PC-3 (cell line): ENCODE data around the gene DLG2. TPM values are rescaled to one million over a fixed set of nuclear protein-coding genes. Genes with fewer than 3 reads are reported as not detected.

ENCODE experiments used
- ATAC-seq: fragments of 200-7000 bp; cut with Tn5 transposase; 2 replicates; pipeline ENCODE4 v1.9.1; 2020; ENCODE audit warnings: mild to moderate bottlenecking, moderate library complexity
- BruUV-seq: library from RNA; stranded (reverse); fragments of 400-500 nt; replicated peaks from 2 replicates; lab custom pipeline; 2021; lab: Mats Ljungman, UMichigan
- CTCF ChIA-PET: fragments of 300-600 bp; sonication (Branson Sonifier 250); formaldehyde crosslinking; loops from one replicate; lab custom pipeline; 2022; ENCODE audit warnings: antibody characterized with exemption; lab: Charles Lee
- POLR2A ChIA-PET: fragments of 300-600 bp; sonication (Branson Sonifier 250); formaldehyde crosslinking; loops from one replicate; lab custom pipeline; 2022; ENCODE audit warnings: antibody characterized with exemption; ENCODE audit not compliant: unreplicated experiment; lab: Charles Lee
- DNase-seq: peaks from one replicate; pipeline ENCODE4 v3.0.0-alpha.2; 2015
- H2AFZ ChIP-seq: fragments of 300-600 bp; sonication (generic); 2 replicates; pipeline ENCODE4 v1.6.0; 2016; ENCODE audit warnings: antibody characterized with exemption, low read length
- H3F3A ChIP-seq: fragments of 300-600 bp; sonication (generic); one replicate; pipeline ENCODE4 v1.6.0; 2017; ENCODE audit warnings: antibody characterized with exemption, low read length, control low read depth, mild to moderate bottlenecking; ENCODE audit not compliant: unreplicated experiment
- H3K27ac ChIP-seq: fragments of 300-600 bp; sonication (generic); 2 replicates; pipeline ENCODE4 v1.5.1; 2016; ENCODE audit warnings: mild to moderate bottlenecking, low read length
- H3K27me3 ChIP-seq: fragments of 300-600 bp; sonication (generic); 2 replicates; pipeline ENCODE4 v1.6.1; 2016; ENCODE audit warnings: low read length, mixed read lengths
- H3K36me3 ChIP-seq: fragments of 300-600 bp; sonication (generic); 2 replicates; pipeline ENCODE4 v1.6.1; 2016; ENCODE audit warnings: low read depth, mixed run types, low read length, mixed read lengths
- H3K4me1 ChIP-seq: fragments of 300-600 bp; sonication (generic); 2 replicates; pipeline ENCODE4 v1.5.1; 2016; ENCODE audit warnings: low read length; ENCODE audit not compliant: insufficient read depth
- H3K4me2 ChIP-seq: fragments of 300-600 bp; sonication (generic); 2 replicates; pipeline ENCODE4 v1.6.0; 2016; ENCODE audit warnings: low read length
- H3K4me3 ChIP-seq: fragments of 300-600 bp; sonication (generic); 2 replicates; pipeline ENCODE4 v1.5.1; 2016; ENCODE audit warnings: mild to moderate bottlenecking, low read length, mixed read lengths
- H3K79me2 ChIP-seq: fragments of 300-600 bp; sonication (generic); 2 replicates; pipeline ENCODE4 v1.6.1; 2017; ENCODE audit warnings: low read length, mixed read lengths
- H3K9ac ChIP-seq: fragments of 300-600 bp; sonication (generic); 2 replicates; pipeline ENCODE4 v1.6.0; 2016; ENCODE audit warnings: mild to moderate bottlenecking, low read length
- H3K9me2 ChIP-seq: fragments of 300-600 bp; sonication (generic); replicated peaks from 2 replicates; pipeline ENCODE4 v1.6.1; 2016; ENCODE audit warnings: mixed run types, low read length, mixed read lengths
- H3K9me3 ChIP-seq: fragments of 300-600 bp; sonication (generic); 2 replicates; pipeline ENCODE4 v1.6.1; 2016; ENCODE audit warnings: low read length, mixed read lengths
- H4K20me1 ChIP-seq: fragments of 300-600 bp; sonication (generic); 2 replicates; pipeline ENCODE4 v1.6.1; 2016; ENCODE audit warnings: low read length, mixed read lengths
- EZH2 ChIP-seq: fragments of 300-600 bp; sonication (generic); IDR thresholded peaks from one replicate; pipeline ENCODE4 v1.6.1; 2017; ENCODE audit warnings: antibody characterized with exemption, mild to moderate bottlenecking, low read length; ENCODE audit not compliant: unreplicated experiment
- EZH2phosphoT487 ChIP-seq: fragments of 300-600 bp; sonication (generic); IDR thresholded peaks from 2 replicates; pipeline ENCODE4 v1.6.1; 2018; ENCODE audit warnings: mild to moderate bottlenecking, antibody characterized with exemption, low read length, borderline replicate concordance
- intact Hi-C: fragments of 100-400 bp; cut with micrococcal nuclease; formaldehyde crosslinking; loops from 2 replicates; pipeline ENCODE4 v1.9.0; 2023
- total RNA-seq: library from RNA; depleted of rRNA; stranded (reverse); fragments of >200 nt; gene quantifications from 2 replicates; pipeline ENCODE4 v1.2.3, GENCODE V29; 2014
- TF ChIP-seq, protein P1 (sequence below): fragments of 300-600 bp; sonication (generic); conservative IDR thresholded peaks from 2 replicates; pipeline ENCODE4 v1.5.1; 2017; ENCODE audit warnings: antibody characterized with exemption, low read depth, mild to moderate bottlenecking, low read length

Gene DLG2
- total RNA-seq, 1 experiment from 2014 or later: 0.58 TPM

DNA sequence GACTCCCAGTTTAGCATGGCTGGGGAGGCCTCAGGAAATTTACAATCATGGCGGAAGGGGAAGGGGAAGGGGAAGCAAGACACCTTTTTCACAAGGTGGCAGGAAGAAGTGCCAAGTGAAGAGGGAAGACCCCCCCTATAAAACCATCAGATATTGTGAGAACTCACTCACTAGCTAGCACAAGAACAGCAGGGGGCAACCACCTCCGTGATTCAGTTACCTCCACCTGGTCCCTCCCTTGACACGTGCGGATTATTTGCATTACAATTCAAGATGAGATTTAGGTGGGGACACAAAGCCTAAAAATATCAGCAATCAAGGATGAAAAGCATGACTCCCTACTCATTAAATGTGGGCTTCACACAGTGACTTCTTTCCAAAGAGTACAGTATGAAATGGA is 2186.0 kb downstream of the DLG2 start:
- ATAC-seq: no peak
- CTCF ChIA-PET: no interaction called here

GRCh38 chr11:83438438-83438837 is 2188.7 kb downstream of the DLG2 start:
- CTCF ChIA-PET: no interaction called here
- H3K79me2 ChIP-seq: no peaks in the 10 kb centered on the region
- TF ChIP-seq, protein P1, sequence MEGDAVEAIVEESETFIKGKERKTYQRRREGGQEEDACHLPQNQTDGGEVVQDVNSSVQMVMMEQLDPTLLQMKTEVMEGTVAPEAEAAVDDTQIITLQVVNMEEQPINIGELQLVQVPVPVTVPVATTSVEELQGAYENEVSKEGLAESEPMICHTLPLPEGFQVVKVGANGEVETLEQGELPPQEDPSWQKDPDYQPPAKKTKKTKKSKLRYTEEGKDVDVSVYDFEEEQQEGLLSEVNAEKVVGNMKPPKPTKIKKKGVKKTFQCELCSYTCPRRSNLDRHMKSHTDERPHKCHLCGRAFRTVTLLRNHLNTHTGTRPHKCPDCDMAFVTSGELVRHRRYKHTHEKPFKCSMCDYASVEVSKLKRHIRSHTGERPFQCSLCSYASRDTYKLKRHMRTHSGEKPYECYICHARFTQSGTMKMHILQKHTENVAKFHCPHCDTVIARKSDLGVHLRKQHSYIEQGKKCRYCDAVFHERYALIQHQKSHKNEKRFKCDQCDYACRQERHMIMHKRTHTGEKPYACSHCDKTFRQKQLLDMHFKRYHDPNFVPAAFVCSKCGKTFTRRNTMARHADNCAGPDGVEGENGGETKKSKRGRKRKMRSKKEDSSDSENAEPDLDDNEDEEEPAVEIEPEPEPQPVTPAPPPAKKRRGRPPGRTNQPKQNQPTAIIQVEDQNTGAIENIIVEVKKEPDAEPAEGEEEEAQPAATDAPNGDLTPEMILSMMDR: no peak
- no peak for TF ChIP-seq EZH2
- TF ChIP-seq EZH2phosphoT487: no peak
- no peak for ATAC-seq
- no peaks in the 10 kb centered on the region for H3K36me3 ChIP-seq
- H3K27ac ChIP-seq: no peak overlapping the region
- intact Hi-C loops: no loop called here
- no peaks in the 10 kb centered on the region for H4K20me1 ChIP-seq
- no peaks in the 10 kb centered on the region for H3F3A ChIP-seq
- no peaks in the 10 kb centered on the region for H3K4me1 ChIP-seq
- H3K4me3 ChIP-seq: no peak overlapping the region
- BruUV-seq: no TSS peak
- H3K9me2 ChIP-seq: no peaks in the 10 kb centered on the region
- no peaks in the 10 kb centered on the region for H3K9me3 ChIP-seq
- no peak for DNase-seq
- H2AFZ ChIP-seq: no peak overlapping the region
- POLR2A ChIA-PET: no interaction called here
- peaks cover 50% of the 10 kb centered on the region for H3K27me3 ChIP-seq
- no peak overlapping the region for H3K9ac ChIP-seq
- no peak overlapping the region for H3K4me2 ChIP-seq

More for the DNA sequence above, 2186.0 kb downstream of the DLG2 start:
- Histone ChIP-seq H2AFZ (no peak overlapping the region), H3K4me1 (no peaks in the 10 kb centered on the region), H4K20me1 (no peaks in the 10 kb centered on the region), H3K9me2 (no peaks in the 10 kb centered on the region), H3K27ac (no peak overlapping the region), H3K79me2 (no peaks in the 10 kb centered on the region), H3F3A (no peaks in the 10 kb centered on the region), H3K9ac (no peak overlapping the region), H3K36me3 (no peaks in the 10 kb centered on the region), H3K9me3 (no peaks in the 10 kb centered on the region), H3K4me2 (no peak overlapping the region), H3K4me3 (no peak overlapping the region), H3K27me3 (peaks cover 28% of the 10 kb centered on the region)
- no peak for DNase-seq
- intact Hi-C loops: no loop called here
- no TSS peak for BruUV-seq
- POLR2A ChIA-PET: no interaction called here
- TF ChIP-seq EZH2phosphoT487 (no peak), EZH2 (no peak)
- TF ChIP-seq, protein P1: no peak

DNA sequence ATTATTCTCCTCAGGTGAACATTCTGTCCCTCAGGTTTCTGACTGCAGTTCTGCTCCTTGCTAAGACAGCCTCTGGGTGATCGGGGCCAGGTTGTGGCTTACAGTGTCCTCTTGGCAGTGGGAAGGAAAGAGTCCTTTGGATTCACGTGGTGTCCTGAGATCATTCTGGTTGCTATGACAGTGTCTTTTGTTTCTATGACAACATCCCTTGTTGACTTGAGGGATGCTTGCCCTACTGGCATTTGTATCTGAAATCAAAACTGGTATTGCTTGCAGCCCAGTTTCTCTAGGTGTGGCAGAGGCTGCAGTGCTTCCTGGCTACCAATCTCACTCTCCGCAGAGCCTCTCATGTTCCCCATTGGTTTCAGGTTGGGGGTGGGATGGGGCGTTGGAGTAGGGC is 2189.2 kb downstream of the DLG2 start:
- no peaks in the 10 kb centered on the region for H3K4me1 ChIP-seq
- BruUV-seq: no TSS peak
- H3F3A ChIP-seq: no peaks in the 10 kb centered on the region
- DNase-seq: no peak
- peaks cover 50% of the 10 kb centered on the region for H3K27me3 ChIP-seq
- no peak for ATAC-seq
- H3K4me2 ChIP-seq: no peak overlapping the region
- no peak overlapping the region for H3K9ac ChIP-seq
- H2AFZ ChIP-seq: no peak overlapping the region
- TF ChIP-seq, protein P1: no peak
- TF ChIP-seq EZH2 (no peak), EZH2phosphoT487 (no peak)
- H3K4me3 ChIP-seq: no peak overlapping the region
- H3K36me3 ChIP-seq: no peaks in the 10 kb centered on the region
- CTCF ChIA-PET: no interaction called here
- intact Hi-C loops: no loop called here
- no peaks in the 10 kb centered on the region for H3K79me2 ChIP-seq
- no peaks in the 10 kb centered on the region for H4K20me1 ChIP-seq
- no peaks in the 10 kb centered on the region for H3K9me2 ChIP-seq
- POLR2A ChIA-PET: no interaction called here
- H3K27ac ChIP-seq: no peak overlapping the region
- H3K9me3 ChIP-seq: no peaks in the 10 kb centered on the region
